Measurements from ENCODE around the gene CFAP90. TPM values are rescaled to one million over a fixed set of nuclear protein-coding genes. Genes with fewer than 3 reads are reported as not detected.

CFAP90 gene
- total RNA-seq, 6 donors from 2014 or later = 0.54 to 11.3 (median 6.0) TPM

DNA sequence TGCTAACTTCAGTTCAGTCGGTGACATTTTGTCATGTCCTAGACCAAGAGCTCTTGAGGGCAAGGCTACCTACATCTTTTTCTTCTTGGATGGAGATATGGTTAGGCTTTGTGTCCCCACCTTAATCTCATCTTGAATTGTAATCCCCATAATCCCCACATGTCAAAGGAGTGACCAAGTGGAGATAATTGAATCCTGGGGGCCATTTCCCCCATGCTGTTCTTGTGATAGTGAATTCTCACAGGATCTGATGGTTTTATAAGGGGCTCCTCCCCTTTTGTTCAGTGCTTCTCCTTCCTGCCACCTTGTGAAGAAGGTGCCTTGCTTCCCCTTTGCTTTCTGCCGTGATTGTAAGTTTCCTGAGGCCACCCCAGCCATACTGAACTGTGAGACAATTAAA, 2.1 kb upstream of the CFAP90 start:
- H3K36me3 ChIP-seq = peaks cover 0 to 8% (median 3%) of the 10 kb centered on the region in 4 donors
- ATAC-seq (ENCODE audit: low FRiP score in 2 of 2) (no peak), DNase-seq (no peak)
- H3K27ac ChIP-seq = no peak overlapping the region
- H3K4me3 ChIP-seq = no peak overlapping the region
- peaks cover 0 to 14% (median 2%) of the 10 kb centered on the region in 4 donors for H3K27me3 ChIP-seq
- H3K9me3 ChIP-seq = no peaks in the 10 kb centered on the region
- H3K4me1 ChIP-seq = peaks cover 13 to 26% (median 18%) of the 10 kb centered on the region in 4 donors
- WGBS, 2 donors = 68 to 73% methylated on average over 2 of the region's 2 CpGs
- no peak for TF ChIP-seq POLR2A (IDR thresholded peaks at IDR 0.05)
- TF ChIP-seq CTCF (IDR thresholded peaks at IDR 0.05) = no peak
- TF ChIP-seq EP300 (IDR thresholded peaks at IDR 0.05) = no peak
- TF ChIP-seq POLR2AphosphoS5 (IDR thresholded peaks at IDR 0.05) = no peak

DNA sequence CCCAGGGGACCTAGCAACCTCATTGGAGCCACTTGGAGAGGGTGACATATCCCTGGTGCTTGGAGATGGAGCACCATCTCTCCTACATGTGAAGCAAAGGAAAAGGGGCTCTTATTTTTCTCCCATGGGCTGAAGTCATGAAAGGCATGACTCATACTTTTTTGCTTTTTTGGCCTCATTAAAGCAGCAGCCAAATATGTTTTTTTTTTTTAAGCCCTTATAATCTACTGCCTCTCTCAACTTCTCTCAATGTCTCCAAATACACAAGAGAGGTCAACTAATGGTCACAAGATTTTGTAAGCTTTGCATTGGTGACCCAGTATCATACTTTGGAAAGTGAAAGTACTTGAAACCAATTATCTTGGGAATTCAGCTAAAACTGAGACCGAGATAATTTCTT, 1.6 kb upstream of the CFAP90 start:
- peaks cover 0 to 14% (median 2%) of the 10 kb centered on the region in 4 donors for H3K27me3 ChIP-seq
- DNase-seq (no peak), ATAC-seq (ENCODE audit: low FRiP score in 2 of 2) (no peak)
- H3K9me3 ChIP-seq = no peaks in the 10 kb centered on the region
- H3K27ac ChIP-seq = no peak overlapping the region
- no peak for TF ChIP-seq POLR2A (IDR thresholded peaks at IDR 0.05)
- TF ChIP-seq EP300 (IDR thresholded peaks at IDR 0.05) = no peak
- TF ChIP-seq POLR2AphosphoS5 (IDR thresholded peaks at IDR 0.05) = no peak
- no peak for TF ChIP-seq CTCF (IDR thresholded peaks at IDR 0.05)
- peaks cover 0 to 3% (median under 1%) of the 10 kb centered on the region in 4 donors for H3K36me3 ChIP-seq
- H3K4me3 ChIP-seq = no peak overlapping the region
- peaks cover 13 to 26% (median 18%) of the 10 kb centered on the region in 4 donors for H3K4me1 ChIP-seq
- WGBS, 2 donors = 47 to 50% methylated on average over 1 of the region's 1 CpG

GRCh38 chr5:7851617-7852289, 820 bp upstream of the CFAP90 start:
- Histone ChIP-seq H3K4me1 (peaks cover 13 to 26% (median 18%) of the 10 kb centered on the region in 4 donors), H3K27me3 (peaks cover 0 to 14% (median 2%) of the 10 kb centered on the region in 4 donors), H3K9me3 (no peaks in the 10 kb centered on the region), H3K4me3 (peak overlapping the region in 1 of 4 donors; percentile 59), H3K36me3 (no peaks in the 10 kb centered on the region), H3K27ac (no peak overlapping the region)
- 70 to 71% methylated on average over 8 of the region's 8 CpGs for WGBS, 2 donors
- ATAC-seq (ENCODE audit: low FRiP score in 2 of 2) (no peak), DNase-seq (no peak)
- no peak for TF ChIP-seq CTCF (IDR thresholded peaks at IDR 0.05)
- TF ChIP-seq EP300 (IDR thresholded peaks at IDR 0.05) = no peak
- TF ChIP-seq POLR2AphosphoS5 (IDR thresholded peaks at IDR 0.05) = no peak
- no peak for TF ChIP-seq POLR2A (IDR thresholded peaks at IDR 0.05)

- TF ChIP-seq CTCF (IDR thresholded peaks at IDR 0.05) (peak in 1 of 6 experiments; percentile 24), POLR2AphosphoS5 (IDR thresholded peaks at IDR 0.05) (no peak)
- ATAC-seq (ENCODE audit: low FRiP score in 2 of 2) (no peak), DNase-seq (no peak)
- Histone ChIP-seq H3K4me3 (peak overlapping the region; percentile 45 to 68 (median 62)), H3K36me3 (no peaks in the 10 kb centered on the region), H3K27ac (peak overlapping the region in 1 of 4 donors; percentile 36), H3K9me3 (no peaks in the 10 kb centered on the region), H3K4me1 (peaks cover 13 to 26% (median 18%) of the 10 kb centered on the region in 4 donors), H3K27me3 (peaks cover 0 to 14% (median 2%) of the 10 kb centered on the region in 4 donors)
- WGBS, 2 donors = 52% methylated on average over 16 of the region's 16 CpGs
Observed at GRCh38 chr5:7851240-7851592, 283 bp upstream of the CFAP90 start.
